HEK293 (cell line): ENCODE measurements around the gene AP1S1.

ENCODE experiments used
- CTCF ChIA-PET: fragments of 350-600 bp; formaldehyde crosslinking; extraction: SDS; loops from one replicate; lab custom pipeline; 2021; ENCODE audit warnings: antibody characterized with exemption; lab: Yijun Ruan, JAX
- POLR2A ChIA-PET: fragments of 300-600 bp; formaldehyde crosslinking; extraction: SDS; loops from one replicate; lab custom pipeline; 2020; ENCODE audit warnings: antibody characterized with exemption, inconsistent platforms; lab: Yijun Ruan, JAX
- H3K27ac ChIP-seq: fragments of 200-500 bp; sonication (Bioruptor generic); 2 replicates; pipeline ENCODE4 v1.5.1; 2014; ENCODE audit warnings: low read depth, low read length, control low read depth, inconsistent platforms; ENCODE audit errors: extremely low read depth
- H3K36me3 ChIP-seq, 2 experiments: fragments of 200-500 bp in 1 of 2; sonication (Bioruptor generic) in 1 of 2; 1 replicate in 1 of 2; 2 replicates in 1 of 2; pipeline ENCODE4 v1.5.1; 2014 to 2017; ENCODE audit warnings: inconsistent platforms in 2 of 2, low read length in 2 of 2; ENCODE audit not compliant: control insufficient read depth in 2 of 2, insufficient read depth in 1 of 2
- H3K4me1 ChIP-seq: fragments of 200-500 bp; sonication (Bioruptor generic); 2 replicates; pipeline ENCODE4 v1.5.1; 2014; ENCODE audit warnings: mild to moderate bottlenecking, low read length, inconsistent platforms; ENCODE audit not compliant: control insufficient read depth, insufficient read depth
- H3K4me3 ChIP-seq: 2 replicates; pipeline ENCODE4 v1.5.1; 2011; ENCODE audit warnings: low read depth, mild to moderate bottlenecking, control low read depth, low read length, moderate library complexity
- H3K9me3 ChIP-seq: fragments of 200-500 bp; sonication (Bioruptor generic); 2 replicates; pipeline ENCODE4 v1.5.1; 2014; ENCODE audit warnings: low read depth, low read length, inconsistent platforms; ENCODE audit not compliant: control insufficient read depth, insufficient read depth
- EGR2 ChIP-seq: fragments of 450-650 bp; formaldehyde crosslinking; IDR thresholded peaks from 2 replicates; pipeline ENCODE4 v1.5.1; 2016; ENCODE audit warnings: low read depth, missing biosample characterization, missing genetic modification characterization
- GLIS2 ChIP-seq: fragments of 450-650 bp; formaldehyde crosslinking; IDR thresholded peaks from 2 replicates; pipeline ENCODE4 v1.5.1; 2016; ENCODE audit warnings: missing biosample characterization, missing genetic modification characterization
- IKZF3 ChIP-seq: fragments of 450-650 bp; IDR thresholded peaks from 2 replicates; pipeline ENCODE4 v1.5.0; 2018; ENCODE audit warnings: missing biosample characterization, mild to moderate bottlenecking, missing genetic modification characterization, moderate library complexity
- KLF1 ChIP-seq: fragments of 450-650 bp; formaldehyde crosslinking; IDR thresholded peaks from 2 replicates; pipeline ENCODE4 v1.5.1; 2016; ENCODE audit warnings: missing biosample characterization, missing genetic modification characterization
- KLF9 ChIP-seq: fragments of 450-650 bp; formaldehyde crosslinking; IDR thresholded peaks from 2 replicates; pipeline ENCODE4 v1.5.1; 2016; ENCODE audit warnings: missing biosample characterization, missing genetic modification characterization, low read depth
- WT1 ChIP-seq: fragments of 450-650 bp; formaldehyde crosslinking; IDR thresholded peaks from 2 replicates; pipeline ENCODE4 v1.5.1; 2016; ENCODE audit warnings: missing biosample characterization, missing genetic modification characterization
- ZBTB11 ChIP-seq: fragments of 450-650 bp; formaldehyde crosslinking; conservative IDR thresholded peaks from 2 replicates; pipeline ENCODE4 v1.5.1; 2016; ENCODE audit warnings: low read depth, missing biosample characterization, missing genetic modification characterization
- ZBTB48 ChIP-seq: fragments of 450-650 bp; formaldehyde crosslinking; IDR thresholded peaks from 2 replicates; pipeline ENCODE4 v1.5.1; 2016; ENCODE audit warnings: missing biosample characterization, missing genetic modification characterization
- ZEB2 ChIP-seq: fragments of 450-650 bp; formaldehyde crosslinking; IDR thresholded peaks from 2 replicates; pipeline ENCODE4 v1.5.1; 2016; ENCODE audit warnings: missing biosample characterization, missing genetic modification characterization
- ZIC2 ChIP-seq: fragments of 450-650 bp; formaldehyde crosslinking; IDR thresholded peaks from 2 replicates; pipeline ENCODE4 v1.5.1; 2016; ENCODE audit warnings: missing biosample characterization, missing genetic modification characterization
- ZNF140 ChIP-seq: fragments of 450-650 bp; formaldehyde crosslinking; IDR thresholded peaks from 2 replicates; pipeline ENCODE4 v1.5.1; 2016; ENCODE audit warnings: missing biosample characterization, missing genetic modification characterization
- ZNF169 ChIP-seq: fragments of 450-650 bp; formaldehyde crosslinking; IDR thresholded peaks from 2 replicates; pipeline ENCODE4 v1.5.1; 2016; ENCODE audit warnings: missing biosample characterization, missing genetic modification characterization
- ZNF239 ChIP-seq: fragments of 450-650 bp; formaldehyde crosslinking; IDR thresholded peaks from 2 replicates; pipeline ENCODE4 v1.5.1; 2016; ENCODE audit warnings: missing biosample characterization, missing genetic modification characterization
- ZNF266 ChIP-seq: fragments of 450-650 bp; formaldehyde crosslinking; IDR thresholded peaks from 2 replicates; pipeline ENCODE4 v1.5.1; 2016; ENCODE audit warnings: missing biosample characterization, missing genetic modification characterization, low read depth
- ZNF280D ChIP-seq: fragments of 450-650 bp; formaldehyde crosslinking; IDR thresholded peaks from 2 replicates; pipeline ENCODE4 v1.5.1; 2016; ENCODE audit warnings: missing biosample characterization, missing genetic modification characterization
- ZNF335 ChIP-seq: fragments of 450-650 bp; formaldehyde crosslinking; conservative IDR thresholded peaks from 2 replicates; pipeline ENCODE4 v1.5.1; 2016; ENCODE audit warnings: missing biosample characterization, missing genetic modification characterization
- ZNF48 ChIP-seq: fragments of 450-650 bp; formaldehyde crosslinking; IDR thresholded peaks from 2 replicates; pipeline ENCODE4 v1.5.1; 2016; ENCODE audit warnings: missing biosample characterization, missing genetic modification characterization
- ZNF529 ChIP-seq: fragments of 450-650 bp; formaldehyde crosslinking; IDR thresholded peaks from 2 replicates; pipeline ENCODE4 v1.5.1; 2017; ENCODE audit warnings: missing genetic modification characterization, missing biosample characterization; ENCODE audit not compliant: insufficient replicate concordance
- ZNF561 ChIP-seq: fragments of 450-650 bp; IDR thresholded peaks from 2 replicates; pipeline ENCODE4 v1.5.1; 2018; ENCODE audit warnings: missing biosample characterization, missing genetic modification characterization, borderline replicate concordance
- ZNF585B ChIP-seq: fragments of 450-650 bp; formaldehyde crosslinking; IDR thresholded peaks from 2 replicates; pipeline ENCODE4 v1.5.1; 2016; ENCODE audit warnings: missing biosample characterization, missing genetic modification characterization
- ZNF610 ChIP-seq: fragments of 450-650 bp; formaldehyde crosslinking; IDR thresholded peaks from 2 replicates; pipeline ENCODE4 v1.5.1; 2016; ENCODE audit warnings: missing biosample characterization, missing genetic modification characterization, borderline replicate concordance
- ZNF747 ChIP-seq: fragments of 450-650 bp; formaldehyde crosslinking; IDR thresholded peaks from 2 replicates; pipeline ENCODE4 v1.5.1; 2016; ENCODE audit warnings: missing biosample characterization, missing genetic modification characterization
- ZNF843 ChIP-seq: fragments of 450-650 bp; formaldehyde crosslinking; IDR thresholded peaks from 2 replicates; pipeline ENCODE4 v1.5.1; 2016; ENCODE audit warnings: missing biosample characterization, missing genetic modification characterization
- ZSCAN23 ChIP-seq: fragments of 450-650 bp; formaldehyde crosslinking; IDR thresholded peaks from 2 replicates; pipeline ENCODE4 v1.5.1; 2016; ENCODE audit warnings: missing biosample characterization, missing genetic modification characterization
- ZSCAN4 ChIP-seq: fragments of 450-650 bp; formaldehyde crosslinking; IDR thresholded peaks from 2 replicates; pipeline ENCODE4 v1.5.1; 2017; ENCODE audit warnings: missing biosample characterization, missing genetic modification characterization
- TF ChIP-seq, protein P1 (sequence below): fragments of 450-650 bp; formaldehyde crosslinking; IDR thresholded peaks from 2 replicates; pipeline ENCODE4 v1.5.1; 2016; ENCODE audit warnings: missing biosample characterization, missing genetic modification characterization
- TF ChIP-seq, protein P2 (sequence below): fragments of 450-650 bp; formaldehyde crosslinking; IDR thresholded peaks from 2 replicates; pipeline ENCODE4 v1.5.1; 2016; ENCODE audit warnings: missing biosample characterization, missing genetic modification characterization

Gene AP1S1

DNA sequence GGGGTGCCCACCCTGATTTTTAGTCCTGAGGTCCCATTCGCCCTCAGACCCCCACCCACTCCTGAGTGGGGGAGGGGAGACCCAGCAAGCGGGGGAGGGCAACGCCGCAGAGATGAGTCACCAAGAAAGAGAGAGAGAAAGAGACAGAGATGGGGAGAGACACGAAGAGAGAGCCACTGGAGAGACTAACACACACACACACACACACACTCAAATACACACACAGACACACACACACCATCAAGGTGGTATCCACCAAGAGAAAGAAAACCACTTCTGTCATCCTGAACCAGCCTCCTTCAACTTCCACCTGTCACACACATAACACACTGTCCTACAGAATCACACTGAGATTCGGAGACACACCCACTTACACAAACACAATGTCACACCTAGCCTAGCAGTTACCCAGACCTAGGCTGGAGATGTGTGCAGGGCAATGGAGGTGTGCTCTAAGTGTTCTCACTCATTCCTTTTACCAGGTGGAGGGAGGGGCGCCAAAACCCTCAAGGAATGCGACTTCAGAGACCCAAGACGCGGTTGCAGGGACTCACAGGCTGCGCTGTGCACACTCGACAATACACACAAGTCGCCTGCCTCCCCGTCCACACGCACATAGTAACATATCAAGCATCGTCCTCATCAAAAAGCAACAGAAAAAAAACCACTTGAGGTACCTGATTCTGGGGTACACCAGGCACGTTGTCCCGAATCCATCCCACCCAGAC, 15.0 kb downstream of the AP1S1 start:
- no peak overlapping the region for H3K4me3 ChIP-seq
- H3K4me1 ChIP-seq = peaks cover 20% of the 10 kb centered on the region
- H3K27ac ChIP-seq = no peak overlapping the region
- ChIA-PET POLR2A (no interaction called here), CTCF (interaction anchor here (0.6 to 2.7 kb wide), 5 partner anchors 16 to 25 kb away, joined by 3 to 40 read pairs (median 9); no protein-coding TSS in a partner anchor)
- H3K36me3 ChIP-seq = no peaks in the 10 kb centered on the region
- H3K9me3 ChIP-seq = no peaks in the 10 kb centered on the region
- TF ChIP-seq GLIS2 (tag by site-specific recombination) (peak; percentile 46), ZNF239 (tag by site-specific recombination) (0 out of 2 replicates have a peak, but pooled peaks have one; percentile 24), WT1 (tag by site-specific recombination) (no peak), ZIC2 (tag by site-specific recombination) (no peak; the same call in 1 of the 2 replicates), ZNF561 (tag by site-specific recombination) (no peak), ZNF610 (tag by site-specific recombination) (no peak), ZBTB11 (no peak), ZEB2 (no peak), ZNF169 (peak; percentile 67; the same call in 1 of the 2 replicates), ZSCAN23 (tag by site-specific recombination) (peak; percentile 84), KLF1 (tag by site-specific recombination) (peak; percentile 83), ZSCAN4 (tag by site-specific recombination) (peak; percentile 91), ZNF747 (tag by site-specific recombination) (0 out of 2 replicates have a peak, but pooled peaks have one; percentile 73), ZNF140 (tag by site-specific recombination) (no peak), EGR2 (tag by site-specific recombination) (peak; percentile 93), ZNF280D (tag by site-specific recombination) (peak; percentile 66), ZNF48 (tag by site-specific recombination) (peak; percentile 87; the same call in 1 of the 2 replicates), ZNF585B (tag by site-specific recombination) (no peak), ZNF335 (tag by site-specific recombination) (peak; percentile 50), IKZF3 (no peak), KLF9 (tag by site-specific recombination) (peak; percentile 93), ZBTB48 (no peak), ZNF266 (no peak; the same call in 1 of the 2 replicates), ZNF529 (tag by site-specific recombination) (no peak), ZNF843 (peak; percentile 25; the same call in 1 of the 2 replicates)
- TF ChIP-seq, protein P1, sequence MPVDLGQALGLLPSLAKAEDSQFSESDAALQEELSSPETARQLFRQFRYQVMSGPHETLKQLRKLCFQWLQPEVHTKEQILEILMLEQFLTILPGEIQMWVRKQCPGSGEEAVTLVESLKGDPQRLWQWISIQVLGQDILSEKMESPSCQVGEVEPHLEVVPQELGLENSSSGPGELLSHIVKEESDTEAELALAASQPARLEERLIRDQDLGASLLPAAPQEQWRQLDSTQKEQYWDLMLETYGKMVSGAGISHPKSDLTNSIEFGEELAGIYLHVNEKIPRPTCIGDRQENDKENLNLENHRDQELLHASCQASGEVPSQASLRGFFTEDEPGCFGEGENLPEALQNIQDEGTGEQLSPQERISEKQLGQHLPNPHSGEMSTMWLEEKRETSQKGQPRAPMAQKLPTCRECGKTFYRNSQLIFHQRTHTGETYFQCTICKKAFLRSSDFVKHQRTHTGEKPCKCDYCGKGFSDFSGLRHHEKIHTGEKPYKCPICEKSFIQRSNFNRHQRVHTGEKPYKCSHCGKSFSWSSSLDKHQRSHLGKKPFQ (tag by site-specific recombination) = peak; percentile 70; the same call in 1 of the 2 replicates
- TF ChIP-seq, protein P2, sequence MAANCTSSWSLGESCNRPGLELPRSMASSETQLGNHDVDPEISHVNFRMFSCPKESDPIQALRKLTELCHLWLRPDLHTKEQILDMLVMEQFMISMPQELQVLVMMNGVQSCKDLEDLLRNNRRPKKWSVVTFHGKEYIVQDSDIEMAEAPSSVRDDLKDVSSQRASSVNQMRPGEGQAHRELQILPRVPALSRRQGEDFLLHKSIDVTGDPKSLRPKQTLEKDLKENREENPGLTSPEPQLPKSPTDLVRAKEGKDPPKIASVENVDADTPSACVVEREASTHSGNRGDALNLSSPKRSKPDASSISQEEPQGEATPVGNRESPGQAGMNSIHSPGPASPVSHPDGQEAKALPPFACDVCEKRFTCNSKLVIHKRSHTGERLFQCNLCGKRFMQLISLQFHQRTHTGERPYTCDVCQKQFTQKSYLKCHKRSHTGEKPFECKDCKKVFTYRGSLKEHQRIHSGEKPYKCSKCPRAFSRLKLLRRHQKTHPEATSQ (tag by site-specific recombination) = no peak
